ENCODE results near the gene HOXC4. TPM values are rescaled to one million over a fixed set of nuclear protein-coding genes. Genes with fewer than 3 reads are reported as not detected.

HOXC4 gene
- total and polyA plus RNA-seq, 2 experiments from 2014 or later: 2.2 to 3.1 TPM

GRCh38 chr12:54029529-54030441, 23.9 kb upstream of the HOXC4 start:
- Histone ChIP-seq H3K9ac (peak overlapping the region; percentile 97), H3K36me3 (ENCODE audit: low read depth) (no peaks in the 10 kb centered on the region), H3K27me3 (replicated peaks; ENCODE audit: insufficient read depth) (no peaks in the 10 kb centered on the region), H3K9me3 (ENCODE audit: low read depth) (no peaks in the 10 kb centered on the region), H3K4me1 (ENCODE audit: insufficient read depth) (peaks cover 53% of the 10 kb centered on the region), H3K9me2 (ENCODE audit: insufficient read depth) (no peaks in the 10 kb centered on the region), H2AFZ (no peak overlapping the region), H3K27ac (peak overlapping the region; percentile 99), H3K4me2 (ENCODE audit: unreplicated experiment) (peak overlapping the region; percentile 94), H4K20me1 (ENCODE audit: insufficient read depth) (no peaks in the 10 kb centered on the region), H3K4me3 (peak overlapping the region; percentile 77), H3F3A (ENCODE audit: insufficient read depth) (peaks cover 34% of the 10 kb centered on the region), H3K79me2 (ENCODE audit: insufficient read depth) (peaks cover 93% of the 10 kb centered on the region)
- WGBS, 2 experiments (ENCODE audit: low coverage in 1 of 2, low lambda C conversion rate in 2 of 2, missing lambda C conversion rate in 2 of 2): 31 to 54% methylated on average over 40 to 53 of the region's 53 CpGs
- TF ChIP-seq EZH2 (IDR thresholded peaks at IDR 0.05; ENCODE audit: insufficient read depth, poor library complexity, severe bottlenecking) (no peak), EZH2phosphoT487 (IDR thresholded peaks at IDR 0.05; ENCODE audit: insufficient read depth, low read depth) (no peak)
- in situ Hi-C loops (cut with MboI): loop anchor here (10.0 kb wide), 1 partner anchor 165 kb away; no protein-coding TSS in a partner anchor
- DNase-seq: peak; percentile 52

DNA sequence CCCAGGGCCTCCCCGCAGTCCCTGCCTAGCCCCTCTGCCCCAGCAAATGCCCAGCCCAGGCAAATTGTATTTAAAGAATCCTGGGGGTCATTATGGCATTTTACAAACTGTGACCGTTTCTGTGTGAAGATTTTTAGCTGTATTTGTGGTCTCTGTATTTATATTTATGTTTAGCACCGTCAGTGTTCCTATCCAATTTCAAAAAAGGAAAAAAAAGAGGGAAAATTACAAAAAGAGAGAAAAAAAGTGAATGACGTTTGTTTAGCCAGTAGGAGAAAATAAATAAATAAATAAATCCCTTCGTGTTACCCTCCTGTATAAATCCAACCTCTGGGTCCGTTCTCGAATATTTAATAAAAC, 23.2 kb upstream of the HOXC4 start:
- peak overlapping the region; percentile 97 for H3K9ac ChIP-seq

GRCh38 chr12:54030889-54031471, 22.7 kb upstream of the HOXC4 start:
- H3K4me2 ChIP-seq (ENCODE audit: unreplicated experiment): peak overlapping the region; percentile 94
- peak; percentile 95 for DNase-seq
- TF ChIP-seq EZH2 (IDR thresholded peaks at IDR 0.05; ENCODE audit: insufficient read depth, poor library complexity, severe bottlenecking) (no peak), EZH2phosphoT487 (IDR thresholded peaks at IDR 0.05; ENCODE audit: insufficient read depth, low read depth) (no peak)

More for the DNA sequence above, 23.2 kb upstream of the HOXC4 start:
- TF ChIP-seq EZH2phosphoT487 (IDR thresholded peaks at IDR 0.05; ENCODE audit: insufficient read depth, low read depth) (no peak), EZH2 (IDR thresholded peaks at IDR 0.05; ENCODE audit: insufficient read depth, poor library complexity, severe bottlenecking) (no peak)
- Histone ChIP-seq H3K4me2 (ENCODE audit: unreplicated experiment) (peak overlapping the region; percentile 94), H3K4me1 (ENCODE audit: insufficient read depth) (peaks cover 46% of the 10 kb centered on the region), H3K4me3 (peak overlapping the region; percentile 77), H3K79me2 (ENCODE audit: insufficient read depth) (peaks cover 93% of the 10 kb centered on the region), H4K20me1 (ENCODE audit: insufficient read depth) (no peaks in the 10 kb centered on the region), H3K9me3 (ENCODE audit: low read depth) (no peaks in the 10 kb centered on the region), H2AFZ (peak overlapping the region; percentile 81), H3K27me3 (replicated peaks; ENCODE audit: insufficient read depth) (no peaks in the 10 kb centered on the region), H3K9me2 (ENCODE audit: insufficient read depth) (no peaks in the 10 kb centered on the region), H3F3A (ENCODE audit: insufficient read depth) (peaks cover 34% of the 10 kb centered on the region), H3K27ac (peak overlapping the region; percentile 99), H3K36me3 (ENCODE audit: low read depth) (no peaks in the 10 kb centered on the region)
- in situ Hi-C loops (cut with MboI): no loop called here
- 10 to 16% methylated on average over 7 of the region's 7 CpGs for WGBS, 2 experiments (ENCODE audit: low coverage in 1 of 2, low lambda C conversion rate in 2 of 2, missing lambda C conversion rate in 2 of 2)
- no peak for DNase-seq

GRCh38 chr12:54031480-54031879, 22.2 kb upstream of the HOXC4 start:
- peaks cover 93% of the 10 kb centered on the region for H3K79me2 ChIP-seq (ENCODE audit: insufficient read depth)
- peak overlapping the region; percentile 81 for H2AFZ ChIP-seq
- peak overlapping the region; percentile 99 for H3K27ac ChIP-seq
- H4K20me1 ChIP-seq (ENCODE audit: insufficient read depth): no peaks in the 10 kb centered on the region
- peak overlapping the region; percentile 77 for H3K4me3 ChIP-seq
- peak overlapping the region; percentile 97 for H3K9ac ChIP-seq
- WGBS, 2 experiments (ENCODE audit: low coverage in 1 of 2, low lambda C conversion rate in 2 of 2, missing lambda C conversion rate in 2 of 2): 21 to 25% methylated on average over 16 of the region's 16 CpGs
- peak overlapping the region; percentile 94 for H3K4me2 ChIP-seq (ENCODE audit: unreplicated experiment)
- H3K9me3 ChIP-seq (ENCODE audit: low read depth): no peaks in the 10 kb centered on the region
- peaks cover 37% of the 10 kb centered on the region for H3K4me1 ChIP-seq (ENCODE audit: insufficient read depth)
- peaks cover 27% of the 10 kb centered on the region for H3F3A ChIP-seq (ENCODE audit: insufficient read depth)
- H3K36me3 ChIP-seq (ENCODE audit: low read depth): no peaks in the 10 kb centered on the region
- in situ Hi-C loops (cut with MboI): no loop called here
- no peaks in the 10 kb centered on the region for H3K27me3 ChIP-seq (replicated peaks; ENCODE audit: insufficient read depth)
- DNase-seq: peak; percentile 12
- no peaks in the 10 kb centered on the region for H3K9me2 ChIP-seq (ENCODE audit: insufficient read depth)
- TF ChIP-seq EZH2 (IDR thresholded peaks at IDR 0.05; ENCODE audit: insufficient read depth, poor library complexity, severe bottlenecking) (no peak), EZH2phosphoT487 (IDR thresholded peaks at IDR 0.05; ENCODE audit: insufficient read depth, low read depth) (no peak)

More at GRCh38 chr12:54030889-54031471, 22.7 kb upstream of the HOXC4 start:
- peak overlapping the region; percentile 97 for H3K9ac ChIP-seq
- H3K36me3 ChIP-seq (ENCODE audit: low read depth): no peaks in the 10 kb centered on the region
- H3K4me3 ChIP-seq: peak overlapping the region; percentile 77
- no peaks in the 10 kb centered on the region for H4K20me1 ChIP-seq (ENCODE audit: insufficient read depth)
- peaks cover 41% of the 10 kb centered on the region for H3K4me1 ChIP-seq (ENCODE audit: insufficient read depth)
- H2AFZ ChIP-seq: peak overlapping the region; percentile 81
- peaks cover 93% of the 10 kb centered on the region for H3K79me2 ChIP-seq (ENCODE audit: insufficient read depth)
- H3K9me2 ChIP-seq (ENCODE audit: insufficient read depth): no peaks in the 10 kb centered on the region
- in situ Hi-C loops (cut with MboI): no loop called here
- H3F3A ChIP-seq (ENCODE audit: insufficient read depth): peaks cover 32% of the 10 kb centered on the region
- WGBS, 2 experiments (ENCODE audit: low coverage in 1 of 2, low lambda C conversion rate in 2 of 2, missing lambda C conversion rate in 2 of 2): 7% methylated on average over 44 to 46 of the region's 46 CpGs
- H3K27ac ChIP-seq: peak overlapping the region; percentile 99
- H3K27me3 ChIP-seq (replicated peaks; ENCODE audit: insufficient read depth): no peaks in the 10 kb centered on the region
- no peaks in the 10 kb centered on the region for H3K9me3 ChIP-seq (ENCODE audit: low read depth)

All from GM23248 (cell line).